ENCODE results near the gene MTFR2.

Gene MTFR2

GRCh38 chr6:136244061-136244616 is 6.0 kb downstream of the MTFR2 start:
- no peak overlapping the region for H3K4me3 ChIP-seq (ENCODE audit: control insufficient read depth, low read depth, low read length)
- DNase-seq (ENCODE audit: low read depth), result no peak
- no peak for TF ChIP-seq CTCF (IDR thresholded peaks at IDR 0.05; ENCODE audit: control insufficient read depth, insufficient read depth, low read depth, low read length, missing control alignments)

- no peak for DNase-seq (ENCODE audit: low read depth)
- TF ChIP-seq CTCF (IDR thresholded peaks at IDR 0.05; ENCODE audit: control insufficient read depth, insufficient read depth, low read depth, low read length, missing control alignments), result no peak
- no peak overlapping the region for H3K4me3 ChIP-seq (ENCODE audit: control insufficient read depth, low read depth, low read length)
These were observed 13.4 kb downstream of the MTFR2 start for GRCh38 chr6:136236466-136237293.

DNA sequence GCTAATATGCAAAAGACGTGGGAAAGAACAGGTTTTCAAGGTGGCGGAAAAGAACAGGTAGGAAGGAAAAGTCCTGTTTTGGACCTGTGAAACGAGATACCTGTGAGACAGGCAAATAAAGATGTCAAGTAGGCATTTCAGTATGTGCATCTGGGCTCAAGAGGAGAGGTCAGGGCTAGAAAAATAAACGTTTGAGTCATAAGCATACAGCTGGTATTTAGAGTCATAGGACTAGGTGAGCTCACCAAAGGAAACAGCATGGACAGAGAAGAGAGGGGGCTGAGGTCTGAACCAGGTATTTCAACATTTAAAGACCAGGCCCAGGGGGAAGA is 14.9 kb downstream of the MTFR2 start:
- DNase-seq (ENCODE audit: low read depth), result no peak
- TF ChIP-seq CTCF (IDR thresholded peaks at IDR 0.05; ENCODE audit: control insufficient read depth, insufficient read depth, low read depth, low read length, missing control alignments), result no peak
- H3K4me3 ChIP-seq (ENCODE audit: control insufficient read depth, low read depth, low read length), result no peak overlapping the region

DNA sequence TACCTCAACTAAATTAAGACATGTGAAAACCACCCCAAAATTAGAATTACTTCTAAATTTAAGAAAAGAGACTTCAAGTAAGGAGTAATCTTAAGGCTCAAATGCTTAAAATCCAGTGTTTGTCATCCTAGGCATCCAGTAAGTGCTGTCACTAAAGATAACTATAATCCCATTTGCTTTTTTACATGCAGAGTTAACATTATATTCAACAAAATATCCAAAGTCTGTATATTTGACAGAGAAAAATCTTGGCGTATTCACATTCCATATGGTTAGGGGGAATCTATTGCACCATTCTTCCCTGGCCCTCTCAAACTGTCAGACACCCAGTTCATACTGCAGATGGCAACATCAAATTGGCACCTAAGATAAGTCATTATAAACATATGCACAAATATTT is 17.4 kb downstream of the MTFR2 start:
- DNase-seq (ENCODE audit: low read depth), result no peak
- TF ChIP-seq CTCF (IDR thresholded peaks at IDR 0.05; ENCODE audit: control insufficient read depth, insufficient read depth, low read depth, low read length, missing control alignments), result no peak
- no peak overlapping the region for H3K4me3 ChIP-seq (ENCODE audit: control insufficient read depth, low read depth, low read length)

DNA sequence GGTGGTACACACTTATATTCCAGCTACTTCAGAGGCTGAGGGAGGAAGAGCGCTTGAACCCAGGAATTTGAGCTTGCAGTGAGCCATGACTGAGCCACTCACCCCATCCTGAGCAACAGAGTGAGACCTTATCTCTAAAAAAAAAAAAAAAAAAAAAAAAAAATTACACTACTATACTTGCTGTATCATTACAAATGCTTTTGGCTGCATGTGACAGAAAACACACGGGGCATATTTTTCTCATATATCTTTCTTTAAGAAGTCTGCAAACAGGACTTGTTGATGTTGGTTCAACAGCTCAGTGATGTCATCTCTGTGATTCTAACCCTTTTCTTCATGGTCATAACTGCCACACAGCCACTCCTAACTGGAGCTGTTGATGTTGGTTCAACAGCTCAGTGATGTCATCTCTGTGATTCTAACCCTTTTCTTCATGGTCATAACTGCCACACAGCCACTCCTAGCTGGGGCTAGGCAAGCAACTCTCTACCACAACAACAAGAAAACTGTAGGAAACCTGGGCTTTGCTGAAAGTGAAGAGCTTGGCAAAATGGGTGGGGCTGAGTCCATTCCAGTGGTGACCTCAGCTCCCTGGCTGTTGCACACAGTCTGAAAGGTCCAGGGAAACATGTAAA is 19.8 kb downstream of the MTFR2 start:
- H3K4me3 ChIP-seq (ENCODE audit: control insufficient read depth, low read depth, low read length), result no peak overlapping the region
- no peak for TF ChIP-seq CTCF (IDR thresholded peaks at IDR 0.05; ENCODE audit: control insufficient read depth, insufficient read depth, low read depth, low read length, missing control alignments)
- no peak for DNase-seq (ENCODE audit: low read depth)

- no peak for DNase-seq (ENCODE audit: low read depth)
- no peak overlapping the region for H3K4me3 ChIP-seq (ENCODE audit: control insufficient read depth, low read depth, low read length)
- no peak for TF ChIP-seq CTCF (IDR thresholded peaks at IDR 0.05; ENCODE audit: control insufficient read depth, insufficient read depth, low read depth, low read length, missing control alignments)
These were observed 21.3 kb downstream of the MTFR2 start for GRCh38 chr6:136228814-136229213.
